DND-41 (cell line): ENCODE measurements around the gene RIMS1.

Source experiments
- ATAC-seq: fragments of 200-7000 bp; cut with Tn5 transposase; 3 replicates; pipeline ENCODE4 v1.9.1; 2021; ENCODE audit warnings: low read depth; ENCODE audit not compliant: insufficient read depth
- DNase-seq: peaks from one replicate; pipeline ENCODE4 v3.0.0-alpha.2; 2020
- H2AFZ ChIP-seq: 2 replicates; pipeline ENCODE4 v1.6.0; 2012; ENCODE audit warnings: low read depth, low read length
- H3K27ac ChIP-seq: 2 replicates; pipeline ENCODE4 v1.5.1; 2012; ENCODE audit warnings: low read length, inconsistent platforms
- H3K27me3 ChIP-seq: fragments of 200-600 bp; sonication (generic); 2 replicates; pipeline ENCODE4 v1.6.0; 2012; ENCODE audit warnings: low read length, mild to moderate bottlenecking, inconsistent platforms; ENCODE audit not compliant: insufficient read depth, poor library complexity
- H3K36me3 ChIP-seq: 2 replicates; pipeline ENCODE4 v1.5.1; 2012; ENCODE audit warnings: low read length, inconsistent platforms; ENCODE audit not compliant: insufficient read depth
- H3K4me1 ChIP-seq: 2 replicates; pipeline ENCODE4 v1.5.1; 2012; ENCODE audit warnings: mild to moderate bottlenecking, low read length; ENCODE audit not compliant: insufficient read depth
- H3K4me2 ChIP-seq: 2 replicates; pipeline ENCODE4 v1.6.0; 2012; ENCODE audit warnings: mild to moderate bottlenecking, moderate library complexity, low read length, inconsistent platforms; ENCODE audit not compliant: insufficient read depth
- H3K4me3 ChIP-seq, 2 experiments: fragments of 200-600 bp in 1 of 2; shearing (Covaris generic) in 1 of 2; 2 replicates each; pipeline ENCODE4 v1.5.1; 2012 to 2016; ENCODE audit warnings: inconsistent platforms in 2 of 2, low read length in 2 of 2, mild to moderate bottlenecking in 2 of 2, low read depth in 1 of 2, moderate library complexity in 1 of 2
- H3K79me2 ChIP-seq: 2 replicates; pipeline ENCODE4 v1.6.0; 2012; ENCODE audit warnings: low read length, inconsistent platforms; ENCODE audit not compliant: insufficient read depth
- H3K9ac ChIP-seq: 2 replicates; pipeline ENCODE4 v1.6.0; 2012; ENCODE audit warnings: low read depth, mild to moderate bottlenecking, inconsistent platforms, low read length, moderate library complexity
- H3K9me3 ChIP-seq: 2 replicates; pipeline ENCODE4 v1.5.1; 2012; ENCODE audit warnings: low read length, moderate library complexity, mild to moderate bottlenecking, inconsistent platforms; ENCODE audit not compliant: insufficient read depth, severe bottlenecking
- H4K20me1 ChIP-seq: 2 replicates; pipeline ENCODE4 v1.6.0; 2012; ENCODE audit warnings: low read length; ENCODE audit not compliant: insufficient read depth
- EZH2 ChIP-seq: IDR thresholded peaks from 3 replicates; pipeline ENCODE4 v1.6.1; 2012; ENCODE audit warnings: borderline replicate concordance, low read depth, mild to moderate bottlenecking, moderate library complexity, low read length, inconsistent platforms; ENCODE audit not compliant: severe bottlenecking
- TF ChIP-seq, protein P1 (sequence below): IDR thresholded peaks from 2 replicates; pipeline ENCODE4 v1.5.1; 2012; ENCODE audit warnings: borderline replicate concordance, low read length, moderate library complexity, mild to moderate bottlenecking; ENCODE audit not compliant: poor library complexity, severe bottlenecking; ENCODE audit errors: extremely low read depth

RIMS1 gene

DNA sequence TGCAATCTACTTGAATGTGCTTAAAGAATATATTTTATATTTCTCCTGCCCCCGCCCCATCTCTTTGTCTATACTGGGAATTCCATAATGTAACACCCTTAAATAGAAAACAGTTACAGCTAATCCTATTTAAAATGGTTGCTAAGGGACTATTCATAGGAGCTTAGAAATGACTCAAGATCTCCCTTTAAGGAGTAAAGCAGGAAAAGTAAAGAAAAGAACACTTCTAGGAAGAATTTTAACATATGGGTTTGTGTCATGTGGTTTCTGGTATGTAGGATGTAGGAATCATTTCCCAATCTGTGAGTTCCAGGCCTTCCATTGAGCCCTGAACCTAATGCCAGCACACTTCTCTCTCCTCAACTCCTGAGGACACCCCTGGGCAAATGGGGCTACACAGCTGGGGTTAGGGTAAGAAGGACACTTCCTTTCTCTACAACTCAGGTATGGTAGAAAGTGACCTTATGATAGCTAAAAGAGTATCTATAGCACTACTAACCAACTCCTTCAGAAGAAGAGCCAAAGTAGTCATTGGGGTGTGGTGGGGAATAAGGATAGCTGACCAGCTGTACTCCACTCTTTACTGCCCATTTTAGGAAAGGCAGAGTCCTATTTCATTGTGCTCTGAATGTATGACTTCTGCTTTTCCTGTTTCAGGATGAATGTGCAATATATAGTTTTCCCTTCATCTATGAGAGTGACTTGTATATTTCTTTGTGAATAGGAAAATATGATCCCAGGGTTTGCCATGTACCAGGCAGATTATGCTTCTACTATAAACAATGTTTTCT, 27.3 kb downstream of the RIMS1 start:
- Histone ChIP-seq H3K9ac (no peak overlapping the region), H3K79me2 (no peaks in the 10 kb centered on the region), H3K27me3 (no peaks in the 10 kb centered on the region), H3K4me1 (no peaks in the 10 kb centered on the region), H2AFZ (no peak overlapping the region), H3K4me2 (no peak overlapping the region), H3K27ac (no peak overlapping the region), H3K4me3 (no peak overlapping the region), H3K36me3 (no peaks in the 10 kb centered on the region), H3K9me3 (no peaks in the 10 kb centered on the region), H4K20me1 (no peaks in the 10 kb centered on the region)
- ATAC-seq (no peak), DNase-seq (no peak)
- TF ChIP-seq, protein P1, sequence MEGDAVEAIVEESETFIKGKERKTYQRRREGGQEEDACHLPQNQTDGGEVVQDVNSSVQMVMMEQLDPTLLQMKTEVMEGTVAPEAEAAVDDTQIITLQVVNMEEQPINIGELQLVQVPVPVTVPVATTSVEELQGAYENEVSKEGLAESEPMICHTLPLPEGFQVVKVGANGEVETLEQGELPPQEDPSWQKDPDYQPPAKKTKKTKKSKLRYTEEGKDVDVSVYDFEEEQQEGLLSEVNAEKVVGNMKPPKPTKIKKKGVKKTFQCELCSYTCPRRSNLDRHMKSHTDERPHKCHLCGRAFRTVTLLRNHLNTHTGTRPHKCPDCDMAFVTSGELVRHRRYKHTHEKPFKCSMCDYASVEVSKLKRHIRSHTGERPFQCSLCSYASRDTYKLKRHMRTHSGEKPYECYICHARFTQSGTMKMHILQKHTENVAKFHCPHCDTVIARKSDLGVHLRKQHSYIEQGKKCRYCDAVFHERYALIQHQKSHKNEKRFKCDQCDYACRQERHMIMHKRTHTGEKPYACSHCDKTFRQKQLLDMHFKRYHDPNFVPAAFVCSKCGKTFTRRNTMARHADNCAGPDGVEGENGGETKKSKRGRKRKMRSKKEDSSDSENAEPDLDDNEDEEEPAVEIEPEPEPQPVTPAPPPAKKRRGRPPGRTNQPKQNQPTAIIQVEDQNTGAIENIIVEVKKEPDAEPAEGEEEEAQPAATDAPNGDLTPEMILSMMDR, result no peak
- TF ChIP-seq EZH2, result no peak

DNA sequence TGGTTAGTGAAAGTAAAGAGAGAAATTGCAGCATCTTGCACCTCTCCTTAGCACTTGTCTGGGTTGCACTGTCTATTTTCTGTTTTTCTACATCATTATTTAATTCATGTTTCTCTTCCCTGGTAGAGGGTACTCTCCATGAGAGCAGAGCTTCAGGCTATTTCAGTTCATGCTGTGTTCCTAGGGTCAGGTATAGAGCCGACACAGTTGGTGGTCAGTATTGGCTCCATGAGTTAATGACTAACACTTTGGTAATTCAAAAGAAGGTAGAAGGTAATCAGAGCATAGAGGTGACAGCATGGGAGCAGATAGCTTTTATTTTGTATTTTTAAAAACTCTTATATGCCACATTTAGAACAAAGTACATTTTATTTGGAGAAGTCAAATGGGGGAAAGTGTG, 42.7 kb downstream of the RIMS1 start:
- ATAC-seq (no peak), DNase-seq (no peak)
- no peak overlapping the region for H3K4me2 ChIP-seq
- H3K4me1 ChIP-seq, result no peaks in the 10 kb centered on the region
- no peaks in the 10 kb centered on the region for H4K20me1 ChIP-seq
- no peak overlapping the region for H3K4me3 ChIP-seq
- no peaks in the 10 kb centered on the region for H3K36me3 ChIP-seq
- H3K9me3 ChIP-seq, result no peaks in the 10 kb centered on the region
- TF ChIP-seq, protein P1, result no peak
- TF ChIP-seq EZH2, result no peak
- no peak overlapping the region for H3K9ac ChIP-seq
- no peaks in the 10 kb centered on the region for H3K79me2 ChIP-seq
- no peaks in the 10 kb centered on the region for H3K27me3 ChIP-seq
- no peak overlapping the region for H3K27ac ChIP-seq
- no peak overlapping the region for H2AFZ ChIP-seq

DNA sequence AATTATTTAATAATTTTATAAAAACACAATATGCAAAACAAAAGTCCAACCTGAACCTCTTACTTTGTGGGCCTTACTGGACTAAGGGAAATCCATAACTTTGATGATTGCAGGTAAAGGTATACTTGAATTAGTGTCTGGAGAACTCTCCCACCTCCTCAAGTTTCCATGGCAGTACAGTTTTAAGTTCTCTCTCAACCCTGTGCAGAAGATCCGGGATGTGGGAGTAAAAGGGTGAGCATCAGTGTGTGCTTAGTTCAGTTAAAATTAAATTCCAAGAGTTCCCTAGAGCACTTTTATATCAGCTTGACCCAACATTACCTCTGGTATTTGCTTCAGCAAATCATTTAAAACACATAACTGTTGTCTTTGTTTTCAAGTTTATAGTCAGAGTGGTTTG, 47.5 kb downstream of the RIMS1 start:
- H4K20me1 ChIP-seq, result no peaks in the 10 kb centered on the region
- H3K9me3 ChIP-seq, result no peaks in the 10 kb centered on the region
- no peaks in the 10 kb centered on the region for H3K79me2 ChIP-seq
- H3K27ac ChIP-seq, result no peak overlapping the region
- no peak for DNase-seq
- no peak overlapping the region for H3K4me3 ChIP-seq
- no peak for TF ChIP-seq EZH2
- TF ChIP-seq, protein P1, result no peak
- no peaks in the 10 kb centered on the region for H3K27me3 ChIP-seq
- no peaks in the 10 kb centered on the region for H3K36me3 ChIP-seq
- no peak overlapping the region for H3K9ac ChIP-seq
- H2AFZ ChIP-seq, result no peak overlapping the region
- H3K4me1 ChIP-seq, result no peaks in the 10 kb centered on the region
- no peak for ATAC-seq
- no peak overlapping the region for H3K4me2 ChIP-seq

DNA sequence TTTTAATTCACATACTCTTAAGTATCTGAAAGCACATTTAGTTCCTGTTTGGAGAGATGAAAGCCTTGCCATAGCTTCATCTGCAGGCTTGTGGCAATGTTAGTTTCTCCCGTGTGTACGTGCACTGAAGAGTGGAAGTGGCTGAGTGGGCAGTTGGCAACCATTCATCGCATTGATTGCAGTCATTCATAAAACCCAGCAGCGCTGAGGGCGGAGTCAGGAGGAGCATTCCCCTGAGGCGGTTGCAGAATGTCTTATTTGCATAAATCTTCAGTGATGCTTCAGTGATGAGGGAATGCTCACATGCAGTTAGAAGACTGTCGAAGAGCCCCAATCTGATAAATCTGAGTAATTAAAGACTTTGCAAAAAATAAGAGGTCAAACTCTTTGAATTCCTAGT, 79.1 kb downstream of the RIMS1 start:
- H4K20me1 ChIP-seq, result no peaks in the 10 kb centered on the region
- H3K4me2 ChIP-seq, result no peak overlapping the region
- no peaks in the 10 kb centered on the region for H3K27me3 ChIP-seq
- no peak for DNase-seq
- no peaks in the 10 kb centered on the region for H3K36me3 ChIP-seq
- H3K27ac ChIP-seq, result no peak overlapping the region
- H3K4me3 ChIP-seq, result no peak overlapping the region
- no peaks in the 10 kb centered on the region for H3K4me1 ChIP-seq
- H3K9ac ChIP-seq, result no peak overlapping the region
- H2AFZ ChIP-seq, result no peak overlapping the region
- ATAC-seq, result no peak
- H3K79me2 ChIP-seq, result no peaks in the 10 kb centered on the region
- H3K9me3 ChIP-seq, result no peaks in the 10 kb centered on the region
- TF ChIP-seq EZH2, result no peak
- TF ChIP-seq, protein P1, result no peak
